Lower leg skin (tissue), 4 donors: ENCODE results near the gene CCT4. TPM values are rescaled to one million over a fixed set of nuclear protein-coding genes. Genes with fewer than 3 reads are reported as not detected.
A peak's percentile ranks its signal among the peaks of the same experiment; 100 is the strongest.
"Not testable (repeated sequence)": the region's sequence is repeated elsewhere in the genome, so short reads cannot be mapped to it uniquely, and the experiment has no call there.

Source experiments
- DNase-seq, 2 donors: peaks; one replicate each; pipeline ENCODE4 v3.0.0-alpha.2; 2019; ENCODE audit warnings: low spot score in 2 of 2
- H3K4me3 ChIP-seq: fragments of 200-600 bp; sonication (generic); 2 replicates; pipeline ENCODE4 v1.5.1; 2017; ENCODE audit warnings: mild to moderate bottlenecking, low read depth; ENCODE audit not compliant: poor library complexity, severe bottlenecking
- POLR2A ChIP-seq, 2 donors: fragments of 450-650 bp; IDR thresholded peaks; one replicate each; pipeline ENCODE4 v1.6.1; 2016 to 2017; ENCODE audit warnings: antibody characterized with exemption in 2 of 2, mild to moderate bottlenecking in 1 of 2, moderate library complexity in 1 of 2
- WGBS, 2 donors: methylation state at CpG; one replicate each; pipeline ENCODE4 v1.1.5; 2018; 5-methylcytosine and 5-hydroxymethylcytosine counted together
- intact Hi-C: fragments of 100-400 bp; cut with DNase I; formaldehyde crosslinking; loops from one replicate; pipeline ENCODE4 v1.15.0; 2023; ENCODE audit warnings: low total_unique reads
- total RNA-seq, 4 donors: library from RNA; depleted of rRNA; stranded (reverse); fragments of >200 nt; gene quantifications; one replicate each; pipeline ENCODE4 v1.1.0, GENCODE V29; 2016
- TF ChIP-seq, protein P1 (sequence below), 3 donors: fragments of 450-650 bp; IDR thresholded peaks; one replicate each; pipeline ENCODE4 v1.5.1; 2016; ENCODE audit warnings: antibody characterized with exemption in 3 of 3, mild to moderate bottlenecking in 3 of 3, moderate library complexity in 2 of 3

Gene CCT4
- total RNA-seq, 4 donors from 2014 or later = 68.5 to 79.6 (median 72.1) TPM

DNA sequence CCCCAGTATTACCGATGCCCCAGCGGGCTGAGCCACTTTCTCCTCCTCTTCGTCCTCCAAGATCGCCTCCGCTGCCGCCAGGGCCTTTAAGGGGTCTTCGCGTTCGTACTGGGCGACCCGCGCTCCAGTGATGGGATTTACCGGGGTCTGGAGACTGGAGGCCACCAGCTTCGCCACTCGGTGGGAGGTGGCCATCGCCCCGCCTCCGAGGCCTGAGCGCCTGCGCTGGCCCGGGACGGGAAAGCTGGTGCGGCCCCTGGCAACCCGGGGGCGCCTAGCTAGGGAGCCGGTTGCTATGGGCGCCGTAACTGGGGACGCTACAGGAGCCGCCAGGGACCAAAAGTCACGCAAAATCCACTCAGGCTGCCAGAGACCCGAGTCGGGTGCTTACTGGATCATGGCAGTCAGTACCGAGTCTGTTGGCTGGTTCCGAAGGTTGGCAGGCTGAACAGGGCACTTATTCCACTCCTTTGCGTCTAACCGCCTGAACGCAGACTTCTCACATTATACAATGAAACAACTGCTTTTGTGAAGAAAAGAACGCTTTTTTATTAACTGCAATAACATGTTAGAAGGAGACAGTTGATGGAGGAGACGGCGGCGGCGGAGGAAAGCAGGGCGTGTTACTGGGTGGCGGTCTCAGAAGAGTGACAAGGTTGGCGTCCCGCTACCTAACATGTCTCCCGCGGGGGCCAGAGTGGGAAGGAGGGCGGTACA lies 34.5 kb downstream of the CCT4 start, which contains the start of gene FAM161A:
FAM161A (minus strand) TSS at position 214 of the 717 bp plus-strand sequence; CDS start at position 195, 19 bp downstream.
- intact Hi-C loops = no loop called here
- TF ChIP-seq, protein P1, sequence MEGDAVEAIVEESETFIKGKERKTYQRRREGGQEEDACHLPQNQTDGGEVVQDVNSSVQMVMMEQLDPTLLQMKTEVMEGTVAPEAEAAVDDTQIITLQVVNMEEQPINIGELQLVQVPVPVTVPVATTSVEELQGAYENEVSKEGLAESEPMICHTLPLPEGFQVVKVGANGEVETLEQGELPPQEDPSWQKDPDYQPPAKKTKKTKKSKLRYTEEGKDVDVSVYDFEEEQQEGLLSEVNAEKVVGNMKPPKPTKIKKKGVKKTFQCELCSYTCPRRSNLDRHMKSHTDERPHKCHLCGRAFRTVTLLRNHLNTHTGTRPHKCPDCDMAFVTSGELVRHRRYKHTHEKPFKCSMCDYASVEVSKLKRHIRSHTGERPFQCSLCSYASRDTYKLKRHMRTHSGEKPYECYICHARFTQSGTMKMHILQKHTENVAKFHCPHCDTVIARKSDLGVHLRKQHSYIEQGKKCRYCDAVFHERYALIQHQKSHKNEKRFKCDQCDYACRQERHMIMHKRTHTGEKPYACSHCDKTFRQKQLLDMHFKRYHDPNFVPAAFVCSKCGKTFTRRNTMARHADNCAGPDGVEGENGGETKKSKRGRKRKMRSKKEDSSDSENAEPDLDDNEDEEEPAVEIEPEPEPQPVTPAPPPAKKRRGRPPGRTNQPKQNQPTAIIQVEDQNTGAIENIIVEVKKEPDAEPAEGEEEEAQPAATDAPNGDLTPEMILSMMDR (IDR thresholded peaks at IDR 0.05) = no peak
- TF ChIP-seq POLR2A (IDR thresholded peaks at IDR 0.05) = no peak
- 1% methylated on average over 35 to 49 of the region's 50 CpGs for WGBS, 2 donors
- DNase-seq = peak; percentile 74 to 96
- peak within 1 kb of the TSS; percentile 71 for H3K4me3 ChIP-seq

GRCh38 chr2:61853086-61853846 lies 35.2 kb downstream of the CCT4 start:
- 29 to 30% methylated on average over 26 of the region's 26 CpGs for WGBS, 2 donors
- DNase-seq = peak in 1 of 2 donors; percentile 93
- H3K4me3 ChIP-seq = peak overlapping the region; percentile 71
- no peak for TF ChIP-seq POLR2A (IDR thresholded peaks at IDR 0.05)
- TF ChIP-seq, protein P1 (IDR thresholded peaks at IDR 0.05) = no peak
- intact Hi-C loops = no loop called here

- H3K4me3 ChIP-seq, intact Hi-C loops, DNase-seq: not testable (repeated sequence)
- 94 to 97% methylated on average over 10 of the region's 10 CpGs for WGBS, 2 donors
Measured at GRCh38 chr2:61851270-61851669, 37.2 kb downstream of the CCT4 start.

DNA sequence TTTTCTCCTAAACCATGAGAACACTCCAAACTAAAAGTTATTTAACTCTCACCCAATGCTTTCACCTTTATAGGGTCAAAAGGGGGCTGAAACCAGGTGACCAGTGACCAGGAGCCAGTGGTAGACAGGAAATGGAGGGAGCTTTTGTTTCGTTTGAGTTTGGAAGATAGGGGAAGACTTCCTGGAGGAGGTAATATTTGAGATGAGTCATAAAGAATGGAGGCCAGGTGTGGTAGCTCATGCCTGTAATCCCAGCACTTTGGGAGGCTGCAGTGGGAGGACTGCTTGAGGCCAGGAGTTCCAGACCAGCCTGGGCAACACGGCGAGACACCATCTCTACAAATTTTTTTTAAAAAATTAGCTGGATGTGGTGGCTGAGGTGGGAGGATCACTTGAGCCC lies 43.1 kb downstream of the CCT4 start:
- 82 to 88% methylated on average over 3 of the region's 3 CpGs for WGBS, 2 donors
- no peak overlapping the region for H3K4me3 ChIP-seq
- DNase-seq = no peak
- TF ChIP-seq, protein P1 (IDR thresholded peaks at IDR 0.05) = no peak
- TF ChIP-seq POLR2A (IDR thresholded peaks at IDR 0.05) = no peak
- intact Hi-C loops = no loop called here

GRCh38 chr2:61841286-61841685 lies 47.2 kb downstream of the CCT4 start:
- DNase-seq = no peak
- no peak overlapping the region for H3K4me3 ChIP-seq
- intact Hi-C loops = no loop called here
- WGBS, 2 donors = 91 to 96% methylated on average over 3 of the region's 3 CpGs
- TF ChIP-seq, protein P1 (IDR thresholded peaks at IDR 0.05) = no peak
- TF ChIP-seq POLR2A (IDR thresholded peaks at IDR 0.05) = no peak

DNA sequence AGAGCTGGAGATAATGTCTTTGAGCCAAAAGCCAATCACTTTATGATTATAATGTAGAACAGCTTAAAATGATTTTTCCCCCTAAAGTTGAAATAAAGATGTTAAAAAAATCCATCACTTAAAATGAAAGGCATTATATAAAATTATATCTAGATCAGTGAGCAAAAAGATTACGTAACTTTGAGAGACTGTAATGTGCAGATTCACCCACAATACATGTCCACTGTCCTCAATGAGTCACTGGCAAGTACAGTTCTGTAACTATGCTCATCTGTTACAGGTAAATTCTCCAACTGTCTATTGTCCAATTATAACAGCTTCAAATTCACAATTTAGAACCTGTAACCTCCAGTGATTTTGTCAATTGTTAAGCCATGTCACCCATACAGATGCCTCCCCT lies 53.6 kb downstream of the CCT4 start:
- WGBS, 2 donors = 54 to 94% methylated on average over 1 of the region's 1 CpG
- TF ChIP-seq, protein P1 (IDR thresholded peaks at IDR 0.05) = no peak
- no peak for TF ChIP-seq POLR2A (IDR thresholded peaks at IDR 0.05)
- intact Hi-C loops = no loop called here
- no peak overlapping the region for H3K4me3 ChIP-seq
- DNase-seq = no peak
